Activated CD8-positive, alpha-beta T cell treated with anti-CD3 and anti-CD28 coated beads, Interleukin-2, amount 10 ng/mL, durations not matched to agents 7 days and 5 days (primary cell): ENCODE measurements around the gene FAM234B. TPM values are rescaled to one million over a fixed set of nuclear protein-coding genes. Genes with fewer than 3 reads are reported as not detected.

ENCODE experiments used
- ATAC-seq: fragments of 150-1000 bp; cut with Tn5 transposase; one replicate; pipeline ENCODE4 v1.10.0; 2021; ENCODE audit warnings: moderate library complexity
- CTCF ChIA-PET: fragments of 350-600 bp; sonication (Branson Sonifier 250); formaldehyde crosslinking; loops from one replicate; lab custom pipeline; 2021; ENCODE audit warnings: antibody characterized with exemption; lab: Charles Lee
- POLR2A ChIA-PET: fragments of 350-600 bp; sonication (Branson Sonifier 250); formaldehyde crosslinking; loops from one replicate; lab custom pipeline; 2021; ENCODE audit warnings: antibody characterized with exemption; lab: Charles Lee
- DNase-seq: peaks from one replicate; pipeline ENCODE4 v3.0.0-alpha.2; 2020
- H3K27ac Mint-ChIP-seq: one replicate; pipeline ENCODE4 v1.8.0; 2021; ENCODE audit warnings: mild to moderate bottlenecking, mixed read lengths
- H3K27me3 Mint-ChIP-seq: one replicate; pipeline ENCODE4 v1.8.0; 2021; ENCODE audit warnings: low read depth, mixed read lengths
- H3K36me3 Mint-ChIP-seq: one replicate; pipeline ENCODE4 v1.8.0; 2021; ENCODE audit warnings: low read depth, mixed read lengths
- H3K4me1 Mint-ChIP-seq: one replicate; pipeline ENCODE4 v1.8.0; 2021; ENCODE audit warnings: low read depth, mixed read lengths
- H3K4me3 Mint-ChIP-seq: one replicate; pipeline ENCODE4 v1.8.0; 2021; ENCODE audit warnings: mild to moderate bottlenecking, mixed read lengths
- H3K9me3 Mint-ChIP-seq: one replicate; pipeline ENCODE4 v1.8.0; 2022; ENCODE audit warnings: mixed read lengths; ENCODE audit not compliant: insufficient read depth
- total RNA-seq, 2 experiments: library from RNA; stranded (reverse); gene quantifications; one replicate each; pipeline ENCODE4 v1.2.3, GENCODE V29; 2021

The FAM234B gene
- total RNA-seq, 2 experiments from 2014 or later = 4.2 to 4.3 TPM

DNA sequence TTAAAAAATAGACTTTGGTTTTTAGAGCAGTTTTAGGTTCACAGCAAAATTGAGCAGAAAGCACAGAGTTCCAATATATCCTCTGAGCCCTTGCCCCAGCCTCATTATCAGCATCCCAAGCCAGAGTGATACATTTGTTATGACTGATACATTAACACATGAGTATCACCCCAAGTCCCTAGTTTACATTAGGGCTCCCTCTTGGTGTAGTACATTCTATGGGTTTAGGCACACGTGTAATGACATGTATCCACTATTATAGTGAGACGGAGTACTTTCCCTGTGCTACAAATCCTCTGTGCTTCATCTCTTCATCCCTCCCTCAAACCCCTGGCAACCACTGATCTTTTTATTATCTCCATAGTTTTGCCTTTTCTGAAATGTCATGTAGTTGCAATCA lies 81.8 kb downstream of the FAM234B start:
- Mint-ChIP-seq H3K4me3 (no peak overlapping the region), H3K36me3 (no peaks in the 10 kb centered on the region), H3K27me3 (peaks cover 17% of the 10 kb centered on the region), H3K27ac (no peak overlapping the region), H3K4me1 (no peaks in the 10 kb centered on the region), H3K9me3 (no peaks in the 10 kb centered on the region)
- no peak for DNase-seq
- no peak for ATAC-seq
- ChIA-PET POLR2A (no interaction called here), CTCF (interaction anchor here (1.3 kb wide), 1 partner anchor 86 kb away, joined by 3 read pairs; no protein-coding TSS in a partner anchor)

GRCh38 chr12:13126494-13126893 lies 82.3 kb downstream of the FAM234B start:
- Mint-ChIP-seq H3K4me3 (no peak overlapping the region), H3K4me1 (no peaks in the 10 kb centered on the region), H3K27ac (no peak overlapping the region), H3K9me3 (no peaks in the 10 kb centered on the region), H3K27me3 (peaks cover 19% of the 10 kb centered on the region), H3K36me3 (no peaks in the 10 kb centered on the region)
- ATAC-seq = no peak
- DNase-seq = no peak
- POLR2A ChIA-PET = no interaction called here
- CTCF ChIA-PET = interaction anchor here (1.3 kb wide), 1 partner anchor 85 kb away, joined by 3 read pairs; no protein-coding TSS in a partner anchor

DNA sequence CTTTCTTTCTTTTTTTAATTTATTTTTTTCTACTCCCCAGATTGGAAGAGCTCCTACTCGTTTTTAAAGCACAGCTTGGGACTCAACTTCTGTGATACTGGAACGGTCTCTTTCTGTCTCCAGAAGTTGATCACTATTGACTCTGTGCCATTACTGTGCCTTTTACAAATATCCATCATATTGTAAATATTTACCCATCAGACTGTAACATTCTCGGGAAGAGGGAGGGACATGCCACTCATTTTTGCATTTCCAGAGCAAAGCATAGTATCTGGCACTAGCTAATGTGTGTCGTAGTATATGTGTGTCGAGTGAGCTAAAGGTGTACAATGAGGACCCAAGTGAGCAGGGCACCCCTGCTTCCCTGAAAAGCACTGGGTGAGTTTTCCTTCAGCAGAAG lies 83.3 kb downstream of the FAM234B start:
- CTCF ChIA-PET = interaction anchor here (1.3 kb wide), 1 partner anchor 84 kb away, joined by 3 read pairs; no protein-coding TSS in a partner anchor
- Mint-ChIP-seq H3K4me3 (no peak overlapping the region), H3K9me3 (no peaks in the 10 kb centered on the region), H3K27me3 (peaks cover 24% of the 10 kb centered on the region), H3K27ac (no peak overlapping the region), H3K36me3 (no peaks in the 10 kb centered on the region), H3K4me1 (peaks cover 4% of the 10 kb centered on the region)
- DNase-seq (no peak), ATAC-seq (no peak)
- POLR2A ChIA-PET = no interaction called here

DNA sequence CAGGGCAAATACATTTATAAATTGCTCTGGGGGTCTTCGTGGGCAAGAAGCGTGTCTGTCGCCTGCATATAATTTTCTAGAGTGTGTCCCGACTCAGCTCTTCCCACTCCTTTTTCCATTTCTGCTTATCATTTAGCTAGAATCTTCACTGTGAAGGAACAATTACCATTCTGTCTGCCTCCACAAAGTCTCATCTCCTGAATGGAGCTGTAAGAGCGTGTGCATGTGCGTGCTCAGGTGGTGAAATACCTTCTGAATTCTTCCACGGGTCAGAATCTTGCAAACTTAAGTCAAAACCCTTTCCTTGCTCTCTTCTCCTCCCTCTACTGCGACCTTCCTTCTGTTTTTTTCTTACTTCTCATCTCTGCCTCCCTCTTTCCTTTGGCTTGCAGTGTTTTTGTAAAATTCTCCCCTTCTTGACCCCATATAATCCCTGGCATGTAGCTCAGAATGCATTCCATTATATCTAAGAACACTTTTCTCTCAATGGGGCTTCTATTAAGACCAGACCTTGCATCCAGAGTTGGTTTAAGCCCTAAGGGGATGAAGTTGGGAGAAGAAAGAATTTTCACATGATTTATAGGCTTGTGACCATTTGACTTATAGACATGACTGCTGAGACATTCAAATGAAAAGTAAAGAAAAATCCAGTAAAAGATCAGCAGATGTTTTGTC lies 84.2 kb downstream of the FAM234B start:
- Mint-ChIP-seq H3K4me3 (no peak overlapping the region), H3K27ac (no peak overlapping the region), H3K27me3 (peaks cover 23% of the 10 kb centered on the region), H3K9me3 (no peaks in the 10 kb centered on the region), H3K4me1 (peaks cover 4% of the 10 kb centered on the region), H3K36me3 (no peaks in the 10 kb centered on the region)
- ATAC-seq = no peak
- ChIA-PET POLR2A (no interaction called here), CTCF (no interaction called here)
- DNase-seq = no peak

- Mint-ChIP-seq H3K4me1 (peaks cover 4% of the 10 kb centered on the region), H3K36me3 (no peaks in the 10 kb centered on the region), H3K27ac (no peak overlapping the region), H3K27me3 (peaks cover 28% of the 10 kb centered on the region), H3K4me3 (no peak overlapping the region), H3K9me3 (no peaks in the 10 kb centered on the region)
- CTCF ChIA-PET = no interaction called here
- ATAC-seq (no peak), DNase-seq (no peak)
- POLR2A ChIA-PET = no interaction called here
Measured at GRCh38 chr12:13130981-13131380, 86.8 kb downstream of the FAM234B start.

Other genes with a start within 250 kb of the FAM234B start
- 10 to 100 TPM; 56.8 to 57.8 TPM for gene DDX47, start 231.0 kb upstream of the FAM234B start, total RNA-seq
- gene GPRC5A, start 152.8 kb upstream of the FAM234B start, total RNA-seq = not detected
- not detected for gene GPRC5D, start 92.2 kb upstream of the FAM234B start, total RNA-seq
- 10 to 100 TPM; 13.2 to 14.6 TPM for gene HEBP1, start 44.1 kb upstream of the FAM234B start, total RNA-seq
- gene GSG1, start 59.3 kb downstream of the FAM234B start, total RNA-seq = not detected
- 1 to 10 TPM; 4.4 to 7.6 TPM for gene EMP1, start 152.3 kb downstream of the FAM234B start, total RNA-seq